ENCODE results near the gene CNPY1.

The CNPY1 gene

DNA sequence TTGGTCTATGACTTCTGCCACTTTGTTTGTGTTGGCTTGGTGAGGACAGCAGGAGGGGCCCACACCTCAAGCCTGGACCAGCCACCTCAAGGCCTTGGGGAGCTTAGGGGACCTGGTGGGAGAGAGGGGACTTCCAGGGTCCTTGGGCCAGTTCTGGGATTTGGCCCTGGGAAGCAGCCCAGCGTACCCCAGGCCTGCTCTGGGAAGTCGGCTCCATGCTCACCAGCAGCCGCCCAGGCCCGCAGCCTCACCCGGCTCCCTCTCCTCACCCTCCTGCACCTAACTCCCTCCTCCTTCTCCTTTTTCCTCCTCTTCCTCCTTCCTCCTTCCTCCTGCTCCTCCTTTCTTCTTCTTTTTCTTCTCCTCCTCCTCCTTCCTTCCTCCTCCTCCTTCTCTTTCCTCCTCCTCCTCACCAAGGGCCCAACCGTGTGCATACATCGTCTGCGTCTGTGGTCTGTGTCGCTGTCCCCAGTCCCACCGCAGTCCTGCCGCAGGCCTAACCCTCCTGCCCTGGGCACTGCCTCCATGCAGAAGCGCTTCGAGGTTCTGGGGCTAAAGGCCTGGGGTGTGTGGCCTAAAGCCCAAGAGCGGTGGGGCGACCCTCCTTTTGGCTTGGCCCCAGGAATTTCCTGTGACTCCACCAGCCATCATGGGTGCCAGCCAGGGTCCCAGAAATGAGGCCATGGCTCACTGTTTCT lies 83.1 kb downstream of the CNPY1 start:
- no peak for DNase-seq

- no peak for DNase-seq
Observed at GRCh38 chr7:155462163-155462735, 84.1 kb downstream of the CNPY1 start.

GRCh38 chr7:155461631-155462030 lies 84.7 kb downstream of the CNPY1 start:
- no peak for DNase-seq

- no peak for DNase-seq
Observed at GRCh38 chr7:155460926-155461613, 85.3 kb downstream of the CNPY1 start.

GRCh38 chr7:155459700-155460461 lies 86.5 kb downstream of the CNPY1 start:
- DNase-seq, result no peak

- no peak for DNase-seq
Observed at GRCh38 chr7:155458878-155459699, 87.3 kb downstream of the CNPY1 start.

- no peak for DNase-seq
Observed at GRCh38 chr7:155458111-155458877, 88.1 kb downstream of the CNPY1 start, which contains the start of gene EN2. Gene EN2 (plus strand): TSS chr7:155458129. CDS start chr7:155458378, 249 bp downstream.

- no peak for DNase-seq
Observed at GRCh38 chr7:155457544-155458110, 88.7 kb downstream of the CNPY1 start.

DNA sequence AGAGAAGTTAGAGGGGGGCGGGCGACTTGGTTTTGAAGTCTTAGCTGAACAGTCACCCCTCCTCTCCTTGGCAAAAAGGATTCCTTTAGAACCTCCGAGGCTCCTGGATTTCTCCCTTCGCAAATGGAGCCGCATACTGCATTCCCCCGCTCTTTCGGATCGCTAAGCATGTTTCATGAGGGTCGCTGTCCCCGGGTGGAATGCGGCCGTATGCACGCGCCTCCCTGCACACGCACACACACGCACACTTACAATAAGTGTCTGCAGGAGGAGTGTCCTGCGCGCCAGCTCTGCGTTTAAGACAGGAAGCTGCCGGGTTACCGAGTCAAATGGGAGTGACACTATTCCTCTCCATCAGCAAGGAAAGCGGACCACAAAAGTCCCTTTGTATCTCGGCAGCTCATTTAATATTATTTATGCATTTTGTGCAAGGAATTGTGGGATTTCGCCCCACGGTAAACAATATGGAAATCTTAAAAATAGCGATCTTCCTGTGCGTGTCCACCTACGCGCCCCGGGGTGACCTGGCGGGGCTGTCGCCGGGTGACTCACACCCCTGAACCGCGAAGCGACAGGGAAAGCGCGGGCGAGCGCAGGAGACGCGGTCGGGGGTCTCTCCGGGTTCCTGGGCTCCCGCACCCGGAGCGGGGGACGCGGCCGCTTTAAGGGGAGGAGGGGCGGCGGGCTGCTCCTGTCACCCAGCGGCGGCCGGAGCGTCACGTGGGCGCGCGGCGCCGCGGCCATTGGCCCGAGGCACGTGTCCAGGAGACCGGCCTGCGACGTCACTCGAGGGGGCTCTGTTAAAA lies 89.4 kb downstream of the CNPY1 start:
- no peak for DNase-seq

DNA sequence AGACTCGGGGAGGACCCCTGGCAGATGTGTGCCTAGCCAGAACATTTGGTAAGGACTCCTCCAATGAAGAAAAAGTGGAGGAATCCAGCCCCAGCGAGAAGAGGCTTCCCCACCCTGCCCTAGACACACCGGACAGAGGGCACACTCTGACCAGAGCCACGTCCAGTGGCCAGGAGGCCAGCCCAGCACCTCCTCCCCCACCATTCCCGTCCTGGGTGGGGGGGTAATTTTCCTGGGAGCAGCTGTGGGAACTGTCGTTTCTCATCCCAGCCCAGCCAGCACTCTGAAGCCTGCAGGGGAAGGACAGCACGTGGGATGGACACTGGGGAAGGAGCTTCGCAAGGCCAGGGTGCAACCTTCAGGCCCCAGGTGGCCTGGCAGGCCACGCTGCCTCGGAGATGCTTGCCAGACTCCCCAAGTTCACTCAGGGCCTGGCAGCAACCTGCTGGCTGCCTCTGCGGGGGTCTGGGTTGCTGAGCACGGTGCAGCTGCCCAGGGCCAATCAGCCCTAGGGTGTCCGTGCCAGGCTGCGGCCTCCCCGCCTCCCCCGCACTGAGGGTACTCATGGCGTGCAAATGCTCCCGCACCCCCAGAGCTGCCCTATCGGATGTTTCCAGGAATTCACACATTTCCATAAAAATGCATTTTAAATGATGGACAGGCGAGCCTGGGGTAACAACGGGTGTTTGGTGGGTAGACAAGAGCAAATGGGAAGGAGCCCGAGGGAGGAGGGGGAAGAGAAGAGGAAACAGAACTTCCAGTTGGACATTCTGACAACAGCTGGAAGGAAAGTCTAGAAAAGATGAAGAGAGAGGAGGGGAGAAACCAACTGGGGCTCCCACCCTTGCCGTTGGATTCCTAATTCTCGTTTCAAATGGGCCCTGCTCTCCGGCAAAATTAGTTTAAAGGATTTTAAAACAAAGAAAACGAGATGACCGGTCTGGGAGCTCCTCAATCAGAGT lies 90.3 kb downstream of the CNPY1 start:
- no peak for DNase-seq

DNA sequence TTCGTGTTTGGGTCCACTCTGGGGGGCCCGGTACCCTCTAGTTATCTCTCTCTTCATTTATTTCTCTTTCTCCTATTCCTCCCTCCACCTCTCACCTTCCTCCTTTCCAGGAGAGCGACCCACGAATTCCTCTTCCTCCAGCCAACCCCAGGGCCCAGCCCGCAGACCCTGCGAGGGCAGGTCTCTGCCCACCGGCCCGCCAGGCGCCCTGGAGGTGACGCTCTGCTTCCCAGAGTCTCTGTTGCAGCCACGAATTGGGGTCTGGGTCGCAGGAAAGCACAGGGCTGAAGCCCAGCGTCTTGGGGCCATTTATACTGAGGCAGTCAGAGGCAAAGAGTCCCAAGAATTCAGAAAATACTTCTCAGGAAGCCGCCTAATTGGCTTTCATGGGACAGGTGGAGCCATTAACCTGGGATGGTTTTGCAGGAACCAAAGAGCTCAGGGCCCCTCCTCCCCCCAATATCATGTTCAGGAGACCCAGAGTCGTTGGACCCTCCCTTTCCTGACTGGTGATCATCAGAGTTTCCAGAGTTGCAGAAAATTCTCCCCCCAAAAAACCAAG lies 91.1 kb downstream of the CNPY1 start:
- DNase-seq, result no peak

DNA sequence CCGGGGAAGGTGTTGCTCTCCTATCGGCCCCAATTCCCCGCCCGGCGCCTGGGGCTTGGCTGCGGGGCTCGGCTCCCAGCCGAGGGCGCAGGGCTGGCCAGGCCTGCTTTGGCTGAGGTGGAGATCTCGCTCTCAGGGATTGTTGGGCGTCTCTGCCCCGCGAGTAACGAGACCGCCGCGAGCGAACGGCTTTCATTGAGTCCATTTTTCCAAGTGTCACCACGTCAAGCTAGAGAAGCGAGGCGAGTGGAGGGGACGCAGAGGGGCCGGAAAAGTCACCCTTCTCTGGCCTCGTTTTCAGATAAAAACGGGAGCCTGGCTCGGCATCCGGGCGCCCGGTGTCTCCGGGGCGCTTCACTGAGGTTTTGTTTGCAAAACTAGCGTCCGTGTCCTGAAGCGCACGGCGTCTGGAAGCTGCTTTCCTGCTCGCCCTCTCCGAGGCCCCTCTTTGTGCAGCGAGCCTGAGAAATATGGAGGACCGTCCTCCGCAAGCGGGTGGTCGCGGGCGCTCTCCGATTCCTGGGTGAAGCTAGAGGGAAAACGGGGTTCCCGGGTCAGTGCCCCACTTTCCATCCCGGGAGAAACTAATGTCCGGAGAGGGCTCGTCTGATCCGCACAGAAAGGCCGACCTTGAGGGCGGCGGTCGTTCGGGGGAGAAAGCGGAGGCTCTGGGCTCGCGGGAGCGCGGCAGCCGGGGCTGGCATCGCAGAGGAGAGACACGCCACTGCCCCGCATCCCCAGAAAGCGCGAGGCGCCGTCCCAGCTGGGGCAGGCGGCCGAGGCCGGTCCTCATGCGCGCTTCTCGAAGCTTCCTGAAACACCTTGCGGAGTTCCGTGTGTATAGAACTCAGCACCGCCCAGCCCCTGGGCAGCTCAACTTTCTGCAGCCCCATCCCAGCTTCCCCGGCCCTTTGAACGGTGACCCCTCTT lies 91.9 kb downstream of the CNPY1 start:
- DNase-seq, result no peak

- DNase-seq, result no peak
Observed at GRCh38 chr7:155453296-155454182, 92.8 kb downstream of the CNPY1 start.

DNA sequence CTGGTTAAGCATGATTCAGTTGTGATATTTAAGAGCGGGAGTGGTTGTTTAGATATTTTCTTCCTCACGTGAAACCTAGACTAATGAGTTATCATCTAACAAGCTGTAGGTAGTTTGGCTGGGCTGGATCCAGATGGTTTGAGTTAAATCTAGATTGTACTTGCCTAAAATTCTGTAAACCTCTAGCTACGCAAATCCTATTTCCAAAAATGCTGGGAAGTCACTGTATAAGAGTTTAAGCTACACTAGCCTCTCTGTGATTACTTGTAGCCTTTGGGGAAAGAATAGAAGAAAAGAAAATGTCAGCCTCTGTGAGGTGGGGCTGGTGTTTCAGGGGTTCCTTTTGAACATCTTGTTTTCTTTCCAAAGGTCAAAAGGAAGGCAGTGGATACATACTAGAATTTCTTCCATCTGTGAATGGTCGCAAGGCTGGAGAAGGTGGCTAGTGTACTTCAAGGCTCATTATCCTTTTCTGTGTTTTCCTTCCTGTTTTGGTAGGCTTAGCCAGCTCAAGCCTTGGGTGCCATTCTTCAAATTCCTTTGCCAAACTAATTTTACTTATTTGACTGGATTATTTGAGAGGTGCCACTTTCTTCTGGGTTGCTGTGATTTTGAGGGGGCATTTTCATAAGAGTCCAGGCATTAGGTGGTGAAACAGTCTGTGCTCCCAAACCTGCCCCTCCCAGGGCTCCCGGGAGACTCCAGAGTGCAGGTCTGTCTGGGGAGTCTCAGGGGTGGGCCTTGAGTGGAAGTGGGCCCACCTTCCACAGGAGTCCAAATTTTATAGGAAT lies 93.7 kb downstream of the CNPY1 start:
- DNase-seq, result no peak

- DNase-seq, result no peak
Observed at GRCh38 chr7:155451840-155452239, 94.5 kb downstream of the CNPY1 start.
